Trophoblast cell (in vitro differentiated cells and primary cell): ENCODE measurements around the gene TSPAN9.

ENCODE experiments used
- DNase-seq, 2 donors: peaks; one replicate each; pipeline ENCODE4 v3.0.0-alpha.2; 2016
- H2AFZ ChIP-seq: 2 replicates; pipeline ENCODE4 v1.6.1; 2013; ENCODE audit warnings: low read length, moderate library complexity, mild to moderate bottlenecking; ENCODE audit not compliant: insufficient read depth, poor library complexity
- H2AK5ac ChIP-seq: 2 replicates; pipeline ENCODE4 v1.6.1; 2013; ENCODE audit warnings: mild to moderate bottlenecking, low read length
- H2BK120ac ChIP-seq: 2 replicates; pipeline ENCODE4 v1.6.1; 2013; ENCODE audit warnings: low read length, mild to moderate bottlenecking, moderate library complexity; ENCODE audit not compliant: insufficient read depth, poor library complexity
- H2BK12ac ChIP-seq: 2 replicates; pipeline ENCODE4 v1.6.1; 2013; ENCODE audit warnings: mild to moderate bottlenecking, low read length, moderate library complexity
- H2BK5ac ChIP-seq: 2 replicates; pipeline ENCODE4 v1.6.1; 2013; ENCODE audit warnings: low read length, low read depth, moderate library complexity, mild to moderate bottlenecking; ENCODE audit not compliant: poor library complexity
- H3K14ac ChIP-seq: 2 replicates; pipeline ENCODE4 v1.6.1; 2013; ENCODE audit warnings: mild to moderate bottlenecking, low read length
- H3K18ac ChIP-seq: 2 replicates; pipeline ENCODE4 v1.6.1; 2013; ENCODE audit warnings: mild to moderate bottlenecking, low read length
- H3K23ac ChIP-seq: 2 replicates; pipeline ENCODE4 v1.6.1; 2013; ENCODE audit warnings: low read length
- H3K27ac ChIP-seq: 2 replicates; pipeline ENCODE4 v1.5.1; 2013; ENCODE audit warnings: low read depth, mild to moderate bottlenecking, inconsistent platforms, low read length, moderate library complexity
- H3K27me3 ChIP-seq: 2 replicates; pipeline ENCODE4 v1.6.1; 2013; ENCODE audit warnings: inconsistent platforms, mild to moderate bottlenecking, low read length, moderate library complexity; ENCODE audit not compliant: insufficient read depth
- H3K36me3 ChIP-seq, 2 experiments: 1 replicate in 1 of 2; 2 replicates in 1 of 2; pipeline ENCODE4 v1.6.1; 2013; ENCODE audit warnings: low read length in 2 of 2, mild to moderate bottlenecking in 2 of 2, moderate library complexity in 1 of 2; ENCODE audit not compliant: insufficient read depth in 2 of 2, control insufficient read depth in 1 of 2
- H3K4ac ChIP-seq: 2 replicates; pipeline ENCODE4 v1.6.1; 2013; ENCODE audit warnings: low read depth, mild to moderate bottlenecking, low read length, moderate library complexity
- H3K4me1 ChIP-seq, 2 experiments: 1 replicate in 1 of 2; 2 replicates in 1 of 2; pipeline ENCODE4 v1.6.1; 2013; ENCODE audit warnings: low read length in 2 of 2, mild to moderate bottlenecking in 2 of 2, moderate library complexity in 1 of 2; ENCODE audit not compliant: insufficient read depth in 2 of 2, control insufficient read depth in 1 of 2
- H3K4me2 ChIP-seq: 2 replicates; pipeline ENCODE4 v1.6.1; 2013; ENCODE audit warnings: inconsistent platforms, mild to moderate bottlenecking, low read length, moderate library complexity
- H3K4me3 ChIP-seq: 2 replicates; pipeline ENCODE4 v1.5.1; 2013; ENCODE audit warnings: mild to moderate bottlenecking, low read depth, low read length, inconsistent platforms
- H3K79me1 ChIP-seq: one replicate; pipeline ENCODE4 v1.6.1; 2013; ENCODE audit warnings: low read length
- H3K79me2 ChIP-seq: 2 replicates; pipeline ENCODE4 v1.6.1; 2013; ENCODE audit warnings: low read length, mild to moderate bottlenecking; ENCODE audit not compliant: control insufficient read depth, insufficient read depth, poor library complexity
- H3K9ac ChIP-seq: 2 replicates; pipeline ENCODE4 v1.6.1; 2013; ENCODE audit warnings: mild to moderate bottlenecking, low read length
- H3K9me3 ChIP-seq: 2 replicates; pipeline ENCODE4 v1.6.1; 2013; ENCODE audit warnings: low read depth, mild to moderate bottlenecking, control low read depth, inconsistent platforms, low read length; ENCODE audit not compliant: insufficient read depth
- H4K12ac ChIP-seq: 2 replicates; pipeline ENCODE4 v1.6.1; 2013; ENCODE audit warnings: low read depth, mild to moderate bottlenecking, low read length, moderate library complexity
- H4K8ac ChIP-seq: 2 replicates; pipeline ENCODE4 v1.6.1; 2013; ENCODE audit warnings: low read depth, mild to moderate bottlenecking, low read length, moderate library complexity
- H4K91ac ChIP-seq: one replicate; pipeline ENCODE4 v1.6.1; 2013; ENCODE audit warnings: low read depth, mild to moderate bottlenecking, low read length, moderate library complexity
- WGBS: extraction: QIAGEN DNeasy Blood & Tissue Kit; methylation state at CpG from one replicate; pipeline ENCODE4 v1.1.7; 2013; ENCODE audit warnings: missing lambda C conversion rate; ENCODE audit not compliant: insufficient read length, insufficient coverage; ENCODE audit errors: extremely low coverage; 5-methylcytosine and 5-hydroxymethylcytosine counted together

The TSPAN9 gene

DNA sequence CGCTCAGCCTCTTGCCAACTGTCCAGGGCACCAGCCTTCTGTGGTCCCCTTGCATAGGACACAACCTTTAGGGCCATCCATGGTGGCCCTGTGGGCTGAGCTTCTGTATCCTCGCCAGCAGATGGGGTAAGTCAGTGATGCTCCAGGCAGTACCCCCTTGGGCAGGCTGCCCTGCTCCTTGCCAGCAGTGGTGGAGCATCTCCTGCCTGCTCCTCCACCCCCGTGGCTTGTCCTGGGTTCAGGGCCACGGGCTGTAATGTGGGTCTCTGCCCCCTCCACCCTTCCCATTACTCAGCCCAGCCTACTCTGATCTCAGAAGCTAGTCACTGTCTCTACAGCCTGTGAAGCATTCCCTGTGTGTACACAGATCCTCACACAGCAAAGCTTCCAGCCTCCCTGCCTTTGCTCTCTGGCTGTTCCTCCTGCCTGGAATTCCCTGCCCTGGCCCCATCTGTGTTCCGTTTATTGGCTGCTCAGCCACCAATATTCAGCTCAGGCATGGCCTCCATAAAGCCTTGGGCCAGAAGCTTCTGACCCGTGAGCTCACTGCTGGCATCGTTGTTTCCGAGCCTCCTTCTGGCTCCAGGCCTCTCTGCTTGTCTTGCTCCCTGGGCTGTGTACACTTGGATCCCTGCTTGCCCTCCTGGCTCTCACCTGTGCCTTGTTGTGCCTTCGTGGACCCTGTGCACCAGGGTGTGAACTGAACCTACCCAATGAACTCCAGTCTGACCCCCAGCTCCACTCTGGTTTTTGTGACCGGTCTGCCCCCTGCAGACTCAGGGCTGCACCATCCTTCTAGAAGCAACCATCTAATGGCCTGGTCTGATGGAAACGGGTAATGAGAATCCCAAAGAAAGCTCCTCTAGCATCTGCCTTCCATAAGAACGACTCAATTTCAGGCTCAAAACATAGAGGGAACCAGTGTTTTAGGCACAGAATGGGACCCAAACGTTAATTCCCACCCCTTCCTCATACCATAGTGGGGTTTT is 236.8 kb downstream of the TSPAN9 start:
- H2BK5ac ChIP-seq, result no peak overlapping the region
- H3K14ac ChIP-seq, result no peak overlapping the region
- H4K12ac ChIP-seq, result no peak overlapping the region
- H3K4ac ChIP-seq, result no peak overlapping the region
- H4K91ac ChIP-seq, result no peak overlapping the region
- no peak overlapping the region for H2BK120ac ChIP-seq
- H2BK12ac ChIP-seq, result no peak overlapping the region
- H3K4me1 ChIP-seq, result peaks cover 12 to 21% of the 10 kb centered on the region in 2 experiments
- no peaks in the 10 kb centered on the region for H3K9me3 ChIP-seq
- no peak overlapping the region for H3K27ac ChIP-seq
- H3K4me3 ChIP-seq, result no peak overlapping the region
- no CpG with 5 or more reads among the region's 13 CpGs for WGBS
- H3K23ac ChIP-seq, result no peak overlapping the region
- H4K8ac ChIP-seq, result no peak overlapping the region
- H3K79me2 ChIP-seq, result no peaks in the 10 kb centered on the region
- H3K18ac ChIP-seq, result no peak overlapping the region
- H3K4me2 ChIP-seq, result no peak overlapping the region
- H3K9ac ChIP-seq, result no peak overlapping the region
- no peaks in the 10 kb centered on the region for H3K79me1 ChIP-seq
- H3K36me3 ChIP-seq, result no peaks in the 10 kb centered on the region
- H3K27me3 ChIP-seq, result no peaks in the 10 kb centered on the region
- no peak overlapping the region for H2AK5ac ChIP-seq
- DNase-seq, result no peak
- H2AFZ ChIP-seq, result no peak overlapping the region

DNA sequence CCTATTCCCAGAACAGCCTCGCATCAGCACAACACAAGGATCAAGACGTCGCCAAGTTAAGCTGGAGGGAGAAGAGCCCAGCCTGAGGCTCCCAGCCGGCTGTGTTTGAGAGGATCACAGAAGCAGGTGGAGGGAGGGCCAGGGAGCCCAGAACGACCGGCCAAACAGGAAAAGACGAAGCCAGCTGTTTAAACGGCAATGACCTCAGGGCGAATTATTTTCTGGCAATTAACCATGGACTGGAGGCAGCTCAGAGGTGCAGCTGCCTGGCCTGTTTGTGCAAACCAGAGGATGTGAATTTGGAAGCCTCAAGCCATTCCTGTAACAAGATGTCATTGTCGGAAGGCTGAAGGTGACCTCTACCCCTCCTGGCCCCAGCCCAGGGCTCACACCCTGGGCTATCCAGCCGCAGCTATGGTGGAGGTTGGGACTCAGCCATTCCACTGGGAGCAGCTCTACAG is 238.1 kb downstream of the TSPAN9 start:
- Histone ChIP-seq H3K14ac (no peak overlapping the region), H4K91ac (no peak overlapping the region), H3K9ac (no peak overlapping the region), H2AK5ac (no peak overlapping the region), H3K79me2 (no peaks in the 10 kb centered on the region), H3K36me3 (no peaks in the 10 kb centered on the region), H3K4me2 (peak overlapping the region; percentile 5), H2AFZ (no peak overlapping the region), H2BK5ac (no peak overlapping the region), H4K12ac (no peak overlapping the region), H3K79me1 (no peaks in the 10 kb centered on the region), H3K23ac (no peak overlapping the region), H3K27ac (no peak overlapping the region), H3K4me3 (no peak overlapping the region), H3K9me3 (no peaks in the 10 kb centered on the region), H2BK120ac (no peak overlapping the region), H3K27me3 (no peaks in the 10 kb centered on the region), H4K8ac (no peak overlapping the region), H2BK12ac (no peak overlapping the region), H3K18ac (no peak overlapping the region), H3K4ac (no peak overlapping the region), H3K4me1 (peaks cover 12 to 21% of the 10 kb centered on the region in 2 experiments)
- DNase-seq, result peak; percentile 95 to 99
- no CpG with 5 or more reads among the region's 11 CpGs for WGBS

DNA sequence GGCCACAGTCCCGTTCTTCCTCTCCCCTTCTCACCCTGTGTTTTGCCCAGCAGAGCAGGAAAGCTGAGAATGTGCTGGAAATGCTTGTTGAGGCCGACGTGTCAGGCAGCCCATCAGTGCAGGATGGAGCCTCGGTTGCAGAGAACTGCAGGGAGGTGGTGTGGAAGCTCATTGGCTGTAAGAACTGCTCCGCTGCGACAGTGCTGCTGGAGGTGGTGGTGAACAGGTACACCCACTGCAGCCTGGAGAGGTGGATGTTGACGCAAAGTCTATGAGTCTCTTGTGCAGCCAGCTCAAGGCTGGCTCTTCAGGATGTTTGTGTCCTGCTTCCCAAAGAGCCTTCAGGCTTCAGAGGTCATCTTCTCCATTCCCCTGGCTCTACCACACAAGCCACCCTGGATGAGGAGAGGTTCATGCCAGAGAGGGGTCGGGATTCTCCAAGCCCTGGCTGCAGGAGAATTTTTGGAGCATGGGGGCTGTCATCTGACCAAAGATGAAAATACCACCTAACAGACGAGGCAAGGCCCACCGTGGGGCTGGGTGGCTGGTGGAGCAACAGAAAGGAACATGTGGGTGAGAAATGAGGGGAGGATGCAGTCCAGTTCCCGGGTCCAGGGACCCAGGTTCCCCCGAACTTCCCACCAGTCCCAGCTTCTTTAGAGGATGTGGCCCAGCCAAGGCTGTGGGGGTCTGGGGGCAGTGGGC is 239.7 kb downstream of the TSPAN9 start:
- Histone ChIP-seq H3K27ac (no peak overlapping the region), H4K12ac (no peak overlapping the region), H3K14ac (no peak overlapping the region), H3K79me2 (no peaks in the 10 kb centered on the region), H2BK5ac (no peak overlapping the region), H4K8ac (no peak overlapping the region), H2AFZ (no peak overlapping the region), H2BK12ac (no peak overlapping the region), H3K9me3 (no peaks in the 10 kb centered on the region), H2BK120ac (no peak overlapping the region), H3K23ac (no peak overlapping the region), H3K4ac (no peak overlapping the region), H3K79me1 (no peaks in the 10 kb centered on the region), H3K36me3 (no peaks in the 10 kb centered on the region), H3K27me3 (no peaks in the 10 kb centered on the region), H3K4me1 (peaks cover 8 to 10% of the 10 kb centered on the region in 2 experiments), H4K91ac (no peak overlapping the region), H2AK5ac (no peak overlapping the region), H3K4me3 (no peak overlapping the region), H3K4me2 (no peak overlapping the region), H3K9ac (no peak overlapping the region), H3K18ac (no peak overlapping the region)
- DNase-seq, result no peak
- no CpG with 5 or more reads among the region's 12 CpGs for WGBS

DNA sequence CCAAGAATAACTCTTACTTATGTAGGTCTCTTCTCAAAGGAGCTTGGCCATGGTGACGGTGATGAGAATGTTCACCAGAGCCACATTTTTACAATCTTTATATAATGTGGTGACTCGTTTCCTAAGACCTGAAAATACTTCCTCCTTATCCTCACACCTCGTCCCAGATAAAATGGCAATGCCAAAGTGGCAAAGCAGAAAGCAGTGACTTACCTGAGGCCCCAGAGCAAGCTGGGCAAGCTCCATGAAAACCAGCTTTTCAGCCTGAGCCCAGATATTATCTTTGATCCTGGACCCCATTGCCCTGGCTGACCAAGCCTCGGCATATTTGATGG is 240.3 kb downstream of the TSPAN9 start:
- Histone ChIP-seq H3K4ac (no peak overlapping the region), H3K18ac (no peak overlapping the region), H3K79me1 (no peaks in the 10 kb centered on the region), H2AK5ac (no peak overlapping the region), H2AFZ (no peak overlapping the region), H3K14ac (no peak overlapping the region), H3K9me3 (no peaks in the 10 kb centered on the region), H3K4me2 (no peak overlapping the region), H3K36me3 (no peaks in the 10 kb centered on the region), H3K79me2 (no peaks in the 10 kb centered on the region), H3K4me3 (no peak overlapping the region), H3K27ac (no peak overlapping the region), H2BK12ac (no peak overlapping the region), H2BK5ac (no peak overlapping the region), H4K91ac (no peak overlapping the region), H4K12ac (no peak overlapping the region), H3K23ac (no peak overlapping the region), H3K9ac (no peak overlapping the region), H3K27me3 (no peaks in the 10 kb centered on the region), H3K4me1 (peaks cover 5 to 8% of the 10 kb centered on the region in 2 experiments), H2BK120ac (no peak overlapping the region), H4K8ac (no peak overlapping the region)
- DNase-seq, result no peak
- WGBS, result no CpG with 5 or more reads among the region's 4 CpGs
